Adrenal gland (tissue), 5 donors: ENCODE data around the gene AKAP1.

Experiments
- POLR2A ChIP-seq, 2 donors: fragments of 450-650 bp; IDR thresholded peaks; one replicate each; pipeline ENCODE4 v1.6.1; 2017; ENCODE audit warnings: antibody characterized with exemption in 2 of 2, mild to moderate bottlenecking in 2 of 2, moderate library complexity in 1 of 2
- TF ChIP-seq, protein P1 (sequence below), 6 experiments: fragments of 450-650 bp in 4 of 6; fragments of 200-600 bp in 2 of 6; sonication (generic) in 1 of 6; IDR thresholded peaks; 1 replicate in 5 of 6; 2 replicates in 1 of 6; pipeline versions ENCODE4 v1.5.1 to v1.8.0; 2016 to 2021; ENCODE audit warnings: antibody characterized with exemption in 6 of 6, mild to moderate bottlenecking in 2 of 6, moderate library complexity in 1 of 6
- donor health status: DM: no; HTN: no; CAD: no.

DNA sequence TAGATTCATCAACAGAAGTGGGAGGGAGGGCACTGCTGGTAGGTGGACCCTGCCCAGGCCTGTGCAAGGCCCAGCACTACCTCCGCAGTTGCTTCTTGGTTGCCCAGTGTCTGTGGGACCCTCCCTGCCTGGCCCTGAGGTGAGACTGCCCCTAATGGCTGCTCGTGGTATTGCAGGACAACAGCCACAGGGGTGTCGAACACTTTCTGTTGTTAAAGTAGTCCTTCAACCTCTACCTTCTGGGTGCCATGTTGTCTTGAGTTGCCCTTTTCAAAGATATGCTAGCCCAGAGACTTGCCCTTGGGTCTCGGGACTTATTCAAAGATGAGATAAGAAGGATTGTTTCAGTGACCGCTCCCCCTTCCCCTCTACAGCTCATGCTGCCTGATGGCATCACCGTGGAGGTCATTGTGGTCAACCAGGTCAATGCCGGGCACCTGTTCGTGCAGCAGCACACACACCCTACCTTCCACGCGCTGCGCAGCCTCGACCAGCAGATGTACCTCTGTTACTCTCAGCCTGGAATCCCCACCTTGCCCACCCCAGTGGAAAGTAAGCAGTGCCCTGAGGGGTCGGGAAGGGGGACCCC is 29.1 kb downstream of the AKAP1 start:
- TF ChIP-seq, protein P1, sequence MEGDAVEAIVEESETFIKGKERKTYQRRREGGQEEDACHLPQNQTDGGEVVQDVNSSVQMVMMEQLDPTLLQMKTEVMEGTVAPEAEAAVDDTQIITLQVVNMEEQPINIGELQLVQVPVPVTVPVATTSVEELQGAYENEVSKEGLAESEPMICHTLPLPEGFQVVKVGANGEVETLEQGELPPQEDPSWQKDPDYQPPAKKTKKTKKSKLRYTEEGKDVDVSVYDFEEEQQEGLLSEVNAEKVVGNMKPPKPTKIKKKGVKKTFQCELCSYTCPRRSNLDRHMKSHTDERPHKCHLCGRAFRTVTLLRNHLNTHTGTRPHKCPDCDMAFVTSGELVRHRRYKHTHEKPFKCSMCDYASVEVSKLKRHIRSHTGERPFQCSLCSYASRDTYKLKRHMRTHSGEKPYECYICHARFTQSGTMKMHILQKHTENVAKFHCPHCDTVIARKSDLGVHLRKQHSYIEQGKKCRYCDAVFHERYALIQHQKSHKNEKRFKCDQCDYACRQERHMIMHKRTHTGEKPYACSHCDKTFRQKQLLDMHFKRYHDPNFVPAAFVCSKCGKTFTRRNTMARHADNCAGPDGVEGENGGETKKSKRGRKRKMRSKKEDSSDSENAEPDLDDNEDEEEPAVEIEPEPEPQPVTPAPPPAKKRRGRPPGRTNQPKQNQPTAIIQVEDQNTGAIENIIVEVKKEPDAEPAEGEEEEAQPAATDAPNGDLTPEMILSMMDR (IDR thresholded peaks at IDR 0.05) = peak; percentile 61 to 79 (median 78)
- no peak for TF ChIP-seq POLR2A (IDR thresholded peaks at IDR 0.05)
